ENCODE results near the gene SMC2. TPM values are rescaled to one million over a fixed set of nuclear protein-coding genes. Genes with fewer than 3 reads are reported as not detected.

The SMC2 gene
- total RNA-seq, 4 donors from 2014 or later: 6.7 to 14.1 (median 12.7) TPM

DNA sequence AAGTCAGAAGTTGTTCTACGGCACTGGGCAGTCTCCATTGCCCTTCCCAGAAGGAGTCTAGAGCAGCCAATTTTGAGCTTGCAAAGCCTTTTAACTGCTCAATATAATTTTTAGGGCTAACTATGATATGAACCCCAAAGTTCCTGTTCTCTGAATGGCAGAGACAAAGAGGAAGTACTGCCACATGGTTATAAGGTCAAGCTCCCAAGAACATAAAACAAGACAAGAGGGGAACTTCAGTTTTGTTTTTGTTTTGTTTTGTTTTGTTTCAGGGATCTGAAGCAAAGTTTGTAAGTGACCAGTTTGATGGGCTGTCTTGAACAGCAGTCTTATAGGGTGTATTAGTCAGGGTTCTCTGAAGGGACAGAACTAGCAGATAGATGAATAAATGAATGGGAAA is 11.9 kb upstream of the SMC2 start:
- TF ChIP-seq, protein P1, sequence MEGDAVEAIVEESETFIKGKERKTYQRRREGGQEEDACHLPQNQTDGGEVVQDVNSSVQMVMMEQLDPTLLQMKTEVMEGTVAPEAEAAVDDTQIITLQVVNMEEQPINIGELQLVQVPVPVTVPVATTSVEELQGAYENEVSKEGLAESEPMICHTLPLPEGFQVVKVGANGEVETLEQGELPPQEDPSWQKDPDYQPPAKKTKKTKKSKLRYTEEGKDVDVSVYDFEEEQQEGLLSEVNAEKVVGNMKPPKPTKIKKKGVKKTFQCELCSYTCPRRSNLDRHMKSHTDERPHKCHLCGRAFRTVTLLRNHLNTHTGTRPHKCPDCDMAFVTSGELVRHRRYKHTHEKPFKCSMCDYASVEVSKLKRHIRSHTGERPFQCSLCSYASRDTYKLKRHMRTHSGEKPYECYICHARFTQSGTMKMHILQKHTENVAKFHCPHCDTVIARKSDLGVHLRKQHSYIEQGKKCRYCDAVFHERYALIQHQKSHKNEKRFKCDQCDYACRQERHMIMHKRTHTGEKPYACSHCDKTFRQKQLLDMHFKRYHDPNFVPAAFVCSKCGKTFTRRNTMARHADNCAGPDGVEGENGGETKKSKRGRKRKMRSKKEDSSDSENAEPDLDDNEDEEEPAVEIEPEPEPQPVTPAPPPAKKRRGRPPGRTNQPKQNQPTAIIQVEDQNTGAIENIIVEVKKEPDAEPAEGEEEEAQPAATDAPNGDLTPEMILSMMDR (IDR thresholded peaks at IDR 0.05): no peak
- no peak for TF ChIP-seq POLR2A (IDR thresholded peaks at IDR 0.05)
- no peak for TF ChIP-seq POLR2AphosphoS5 (IDR thresholded peaks at IDR 0.05)
- no peak for TF ChIP-seq EP300 (IDR thresholded peaks at IDR 0.05)
- WGBS, 2 donors (ENCODE audit: low coverage in 1 of 2): 55 to 100% methylated on average over 1 of the region's 1 CpG
- H3K4me3 ChIP-seq: no peak overlapping the region
- no peak overlapping the region for H3K27ac ChIP-seq
- no peaks in the 10 kb centered on the region for H3K9me3 ChIP-seq
- no peaks in the 10 kb centered on the region for H3K4me1 ChIP-seq
- no peaks in the 10 kb centered on the region for H3K36me3 ChIP-seq
- H3K27me3 ChIP-seq: no peaks in the 10 kb centered on the region
- no peak for ATAC-seq

DNA sequence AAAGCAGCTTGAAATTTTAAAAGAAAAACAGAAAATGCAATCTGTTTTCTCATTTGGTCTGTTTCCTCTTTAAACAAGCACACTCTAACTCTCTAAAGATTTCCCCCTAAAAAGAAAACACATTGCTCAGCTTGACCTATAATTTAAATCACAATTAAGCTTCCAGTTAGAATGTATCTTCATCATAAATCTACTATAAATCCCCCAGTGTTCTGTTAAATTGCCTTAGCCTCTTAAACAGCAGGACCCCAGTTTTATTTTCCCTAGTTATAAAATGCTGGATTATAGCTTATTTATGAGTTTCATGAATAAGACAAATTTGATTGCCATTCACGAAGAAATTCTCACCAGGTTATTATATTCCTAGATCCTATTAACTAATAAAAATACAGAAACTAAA is 8.6 kb upstream of the SMC2 start:
- H3K27ac ChIP-seq: no peak overlapping the region
- ATAC-seq: no peak
- H3K27me3 ChIP-seq: no peaks in the 10 kb centered on the region
- no peaks in the 10 kb centered on the region for H3K9me3 ChIP-seq
- WGBS, 2 donors (ENCODE audit: low coverage in 1 of 2): 71 to 91% methylated on average over 1 of the region's 1 CpG
- H3K36me3 ChIP-seq: no peaks in the 10 kb centered on the region
- TF ChIP-seq POLR2A (IDR thresholded peaks at IDR 0.05) (no peak), POLR2AphosphoS5 (IDR thresholded peaks at IDR 0.05) (no peak), EP300 (IDR thresholded peaks at IDR 0.05) (no peak)
- TF ChIP-seq, protein P1 (IDR thresholded peaks at IDR 0.05): no peak
- H3K4me1 ChIP-seq: peaks cover 0 to 12% (median 3%) of the 10 kb centered on the region in 3 donors
- no peak overlapping the region for H3K4me3 ChIP-seq

DNA sequence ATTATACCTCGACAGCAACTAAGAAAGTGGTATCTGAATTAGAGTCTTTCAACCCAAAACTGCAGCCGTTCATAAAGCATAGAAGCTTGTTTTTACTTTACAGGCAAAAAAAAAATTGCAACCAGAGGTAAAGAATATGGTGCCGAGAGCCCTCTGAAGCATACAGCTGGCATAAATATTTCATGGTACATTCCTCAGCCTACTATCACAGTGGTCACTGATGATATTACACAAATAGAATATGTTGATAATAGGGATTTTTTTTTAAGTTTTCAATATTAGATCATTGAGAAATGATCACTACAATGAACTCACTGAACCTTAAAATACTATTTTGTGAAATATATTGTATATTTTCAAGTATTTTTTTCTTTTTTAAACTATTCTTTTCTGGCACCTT is 6.2 kb upstream of the SMC2 start:
- no peak for ATAC-seq
- TF ChIP-seq EP300 (IDR thresholded peaks at IDR 0.05): no peak
- TF ChIP-seq POLR2AphosphoS5 (IDR thresholded peaks at IDR 0.05): no peak
- no peak for TF ChIP-seq POLR2A (IDR thresholded peaks at IDR 0.05)
- TF ChIP-seq, protein P1 (IDR thresholded peaks at IDR 0.05): no peak
- H3K9me3 ChIP-seq: no peaks in the 10 kb centered on the region
- H3K4me1 ChIP-seq: peaks cover 10 to 28% (median 11%) of the 10 kb centered on the region in 3 donors
- H3K4me3 ChIP-seq: no peak overlapping the region
- 87 to 88% methylated on average over 3 of the region's 3 CpGs for WGBS, 2 donors (ENCODE audit: low coverage in 1 of 2)
- H3K36me3 ChIP-seq: no peaks in the 10 kb centered on the region
- no peak overlapping the region for H3K27ac ChIP-seq
- no peaks in the 10 kb centered on the region for H3K27me3 ChIP-seq

DNA sequence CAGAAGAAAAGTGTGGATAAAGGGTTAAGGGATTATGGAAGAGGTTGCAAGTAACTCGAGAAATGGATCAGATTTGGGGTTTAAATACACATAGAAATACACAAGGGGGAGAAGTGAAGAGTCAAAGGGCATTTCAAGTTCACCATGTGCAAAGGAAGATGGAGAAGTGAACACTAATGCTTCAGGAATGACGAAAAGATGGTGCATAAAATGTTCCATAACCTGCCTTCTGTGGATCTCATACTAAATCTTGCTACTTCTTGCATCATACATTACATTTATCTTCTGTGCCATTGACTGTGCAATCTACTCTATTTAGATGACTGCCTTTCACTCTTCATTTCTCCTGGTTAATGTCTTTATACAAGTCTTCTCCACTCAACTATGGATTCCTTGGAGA is 5.7 kb upstream of the SMC2 start:
- H3K27me3 ChIP-seq: no peaks in the 10 kb centered on the region
- TF ChIP-seq POLR2A (IDR thresholded peaks at IDR 0.05) (no peak), EP300 (IDR thresholded peaks at IDR 0.05) (no peak), POLR2AphosphoS5 (IDR thresholded peaks at IDR 0.05) (no peak)
- TF ChIP-seq, protein P1 (IDR thresholded peaks at IDR 0.05): no peak
- 50 to 91% methylated on average over 2 of the region's 2 CpGs for WGBS, 2 donors (ENCODE audit: low coverage in 1 of 2)
- no peak for ATAC-seq
- peak overlapping the region in 1 of 4 donors; percentile 93 for H3K27ac ChIP-seq
- H3K4me1 ChIP-seq: peaks cover 10 to 32% (median 11%) of the 10 kb centered on the region in 3 donors
- H3K36me3 ChIP-seq: no peaks in the 10 kb centered on the region
- H3K9me3 ChIP-seq: no peaks in the 10 kb centered on the region
- no peak overlapping the region for H3K4me3 ChIP-seq

DNA sequence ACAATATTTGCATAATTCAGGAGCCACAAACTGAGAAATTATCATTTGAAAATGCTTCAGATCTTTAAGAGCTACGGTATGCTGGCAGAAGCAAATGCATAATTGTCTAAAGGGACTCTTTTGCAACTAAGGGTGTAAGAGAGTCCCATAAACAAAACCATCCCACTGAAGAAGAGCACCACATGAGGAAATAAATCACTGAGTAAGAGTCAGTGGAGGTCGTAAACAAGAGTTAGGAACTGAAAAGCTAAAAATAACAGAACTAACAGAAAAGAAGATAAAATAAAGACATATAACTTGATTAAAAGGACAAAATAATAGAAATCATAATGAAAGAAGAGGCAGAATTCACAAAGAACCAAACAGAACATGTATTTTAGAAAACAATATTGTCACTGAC is 3.5 kb upstream of the SMC2 start:
- H3K27me3 ChIP-seq: no peaks in the 10 kb centered on the region
- H3K9me3 ChIP-seq: no peaks in the 10 kb centered on the region
- no peak for ATAC-seq
- H3K27ac ChIP-seq: peak overlapping the region; percentile 71 to 96 (median 94)
- H3K36me3 ChIP-seq: no peaks in the 10 kb centered on the region
- peaks cover 11 to 42% (median 16%) of the 10 kb centered on the region in 3 donors for H3K4me1 ChIP-seq
- peak overlapping the region; percentile 37 to 39 for H3K4me3 ChIP-seq
- TF ChIP-seq POLR2AphosphoS5 (IDR thresholded peaks at IDR 0.05): no peak
- WGBS, 2 donors (ENCODE audit: low coverage in 1 of 2): 46 to 59% methylated on average over 2 of the region's 2 CpGs

Data from gastroesophageal sphincter (tissue), 4 donors.